HepG2 (cell line): ENCODE data around the gene THSD4. TPM values are rescaled to one million over a fixed set of nuclear protein-coding genes. Genes with fewer than 3 reads are reported as not detected.
"Not testable (repeated sequence)": the region's sequence is repeated elsewhere in the genome, so short reads cannot be mapped to it uniquely, and the experiment has no call there.

Experiments used
- ATAC-seq: fragments of 200-7000 bp; cut with Tn5 transposase; 3 replicates; pipeline ENCODE4 v1.9.1; 2020; ENCODE audit warnings: mild to moderate bottlenecking, moderate library complexity
- BruUV-seq: library from RNA; stranded (reverse); fragments of 400-500 nt; replicated peaks from 2 replicates; lab custom pipeline; 2021; lab: Mats Ljungman, UMichigan
- CTCF ChIA-PET: fragments of 300-600 bp; formaldehyde crosslinking; extraction: SDS; loops from one replicate; lab custom pipeline; 2021; ENCODE audit warnings: low total read pairs, inconsistent platforms, low intra/inter-chr PET ratio; lab: Yijun Ruan, JAX
- POLR2A ChIA-PET: fragments of 350-600 bp; sonication (Branson Sonifier 250); formaldehyde crosslinking; loops from one replicate; lab custom pipeline; 2020; ENCODE audit warnings: antibody characterized with exemption, inconsistent platforms; lab: Yijun Ruan, JAX
- DNase-seq: peaks from one replicate; pipeline ENCODE4 v3.0.0-alpha.2; 2015; ENCODE audit warnings: low spot score
- FAIRE-seq: peaks from 3 replicates; lab custom pipeline; 2011; peaks lifted over from hg19 to GRCh38; lab: Jason Lieb, UNC
- H2AFZ ChIP-seq: one replicate; pipeline ENCODE4 v1.6.1; 2011; ENCODE audit warnings: low read length, inconsistent platforms
- H3K27ac ChIP-seq: fragments of 300-600 bp; 3 replicates; pipeline ENCODE4 v1.8.0; 2011; ENCODE audit warnings: mixed run types, mild to moderate bottlenecking, mixed read lengths, low read length, inconsistent platforms; ENCODE audit not compliant: insufficient read depth; ENCODE audit errors: extremely low read length
- H3K27me3 ChIP-seq, 2 experiments: fragments of 200-600 bp in 1 of 2; 2 replicates in 1 of 2; 3 replicates in 1 of 2; pipeline versions ENCODE4 v1.6.0 to v1.8.0; 2011; ENCODE audit warnings: low read length in 2 of 2, mild to moderate bottlenecking in 2 of 2, moderate library complexity in 2 of 2, inconsistent platforms in 1 of 2; ENCODE audit not compliant: insufficient read depth in 2 of 2, control insufficient read depth in 1 of 2
- H3K36me3 ChIP-seq, 2 experiments: fragments of 200-600 bp in 1 of 2; replicated peaks in 1 of 2; 2 replicates in 1 of 2; 3 replicates in 1 of 2; pipeline versions ENCODE4 v1.5.1 to v1.8.0; 2011; ENCODE audit warnings: low read length in 2 of 2, inconsistent platforms in 1 of 2; ENCODE audit not compliant: insufficient read depth in 2 of 2, control insufficient read depth in 1 of 2
- H3K4me1 ChIP-seq: 2 replicates; pipeline ENCODE4 v1.5.1; 2012; ENCODE audit warnings: low read length, inconsistent platforms; ENCODE audit not compliant: insufficient read depth
- H3K4me2 ChIP-seq: 2 replicates; pipeline ENCODE4 v1.6.0; 2011; ENCODE audit warnings: low read depth, low read length, inconsistent platforms
- H3K4me3 ChIP-seq, 3 experiments: fragments of 200-600 bp in 1 of 3; sonication (generic), shearing (Covaris generic) in 1 of 3; replicated peaks in 1 of 3; 2 replicates each; pipeline ENCODE4 v1.5.1; 2011 to 2016; ENCODE audit warnings: low read length in 3 of 3, inconsistent platforms in 2 of 3, low read depth in 2 of 3, mild to moderate bottlenecking in 2 of 3, control low read depth in 1 of 3, mixed read lengths in 1 of 3; ENCODE audit not compliant: insufficient read depth in 1 of 3
- H3K79me2 ChIP-seq: one replicate; pipeline ENCODE4 v1.6.1; 2011; ENCODE audit warnings: low read length, inconsistent platforms; ENCODE audit not compliant: insufficient read depth
- H3K9ac ChIP-seq: 2 replicates; pipeline ENCODE4 v1.6.0; 2011; ENCODE audit warnings: mild to moderate bottlenecking, low read depth, low read length, inconsistent platforms; ENCODE audit not compliant: insufficient read depth
- H3K9me3 ChIP-seq: 2 replicates; pipeline ENCODE4 v1.5.1; 2012; ENCODE audit warnings: mild to moderate bottlenecking, low read length
- H4K20me1 ChIP-seq: 2 replicates; pipeline ENCODE4 v1.6.0; 2011; ENCODE audit warnings: inconsistent platforms, mild to moderate bottlenecking, low read length, moderate library complexity; ENCODE audit not compliant: insufficient read depth
- CREB1 ChIP-seq, 2 experiments: fragments of 450-650 bp in 1 of 2; IDR thresholded peaks; 2 replicates each; pipeline ENCODE4 v1.6.1; 2016 to 2017; ENCODE audit warnings: control low read depth in 1 of 2, mild to moderate bottlenecking in 1 of 2, missing compliant biosample characterization in 1 of 2, missing genetic modification characterization in 1 of 2
- MEIS2 ChIP-seq: sonication (generic); formaldehyde crosslinking; IDR thresholded peaks from 2 replicates; pipeline ENCODE4 v1.9.0; 2021; ENCODE audit warnings: mild to moderate bottlenecking, missing genetic modification reagents
- REST ChIP-seq, 2 experiments: IDR thresholded peaks; 2 replicates each; pipeline ENCODE4 v1.6.1; 2011 to 2012; ENCODE audit warnings: low read length in 2 of 2, borderline replicate concordance in 1 of 2, low read depth in 1 of 2, mild to moderate bottlenecking in 1 of 2, moderate library complexity in 1 of 2
- ZFP36L2 ChIP-seq: sonication (generic); formaldehyde crosslinking; IDR thresholded peaks from 2 replicates; pipeline ENCODE4 v1.4.0; 2020; ENCODE audit warnings: missing genetic modification reagents
- WGBS: methylation state at CpG from one replicate; pipeline ENCODE4 v1.1.6; 2017; ENCODE audit warnings: low lambda C conversion rate; 5-methylcytosine and 5-hydroxymethylcytosine counted together
- in situ Hi-C: cut with HindIII; loops from 2 replicates; pipeline ENCODE4 v1.10.0; 2017; ENCODE audit warnings: low pct_unique_long_range_greater_than_20kb; ENCODE audit not compliant: extremely low pct_ligation_motif_present
- intact Hi-C: fragments of 100-400 bp; cut with micrococcal nuclease; formaldehyde crosslinking; loops from one replicate; pipeline ENCODE4 v1.10.0; 2022; ENCODE audit not compliant: unreplicated experiment
- polyA plus RNA-seq, 8 experiments: library from polyadenylated mRNA; depleted of rRNA in 3 of 8; stranded (reverse) in 7 of 8; unstranded in 1 of 8; fragments of >200 nt; fragmentation: Illumina TruSeq in 4 of 8; extraction: Trizol in 4 of 8; gene quantifications; 2 replicates each; pipeline versions ENCODE4 v1.2.1 to v1.2.3, GENCODE V29; 2011 to 2016; ENCODE audit warnings: low read depth in 4 of 8, missing spikeins in 1 of 8, mixed read lengths in 1 of 8; ENCODE audit not compliant: insufficient read depth in 1 of 8
- total RNA-seq, 5 experiments: library from RNA; depleted of rRNA; stranded (reverse); fragments of >200 nt; fragmentation: Illumina TruSeq; extraction: Trizol; gene quantifications; 2 replicates each; pipeline ENCODE4 v1.2.3, GENCODE V29; 2016; ENCODE audit warnings: low read depth in 1 of 5

Gene THSD4
- total and polyA plus RNA-seq, 2 of the 13 experiments (the other 11 are each of a cell fraction or from before 2014, with no cell fraction given) = 0.07 to 0.21 TPM

GRCh38 chr15:71127083-71127482 is 11.8 kb downstream of the THSD4 start (continued):
- TF ChIP-seq REST (IDR thresholded peaks at IDR 0.05; ENCODE audit: borderline replicate concordance in 1 of 2, low read depth in 1 of 2, low read length in 2 of 2) (no peak), ZFP36L2 (CRISPR knock-in tag) (no peak), MEIS2 (CRISPR knock-in tag) (no peak), CREB1 (IDR thresholded peaks at IDR 0.05) (no peak), CREB1 (CRISPR knock-in tag; IDR thresholded peaks at IDR 0.05) (no peak)

GRCh38 chr15:71128159-71128558 is 12.9 kb downstream of the THSD4 start:
- H3K79me2 ChIP-seq, H3K4me3 ChIP-seq, POLR2A ChIA-PET, ATAC-seq, H4K20me1 ChIP-seq, H3K27ac ChIP-seq, H3K27me3 ChIP-seq, H2AFZ ChIP-seq, H3K9me3 ChIP-seq, in situ Hi-C loops, intact Hi-C loops, CTCF ChIA-PET, FAIRE-seq, H3K9ac ChIP-seq, H3K36me3 ChIP-seq, H3K4me1 ChIP-seq, H3K4me2 ChIP-seq, BruUV-seq, DNase-seq: not testable (repeated sequence)
- 3% methylated on average over 6 of the region's 6 CpGs for WGBS
